ENCODE measurements around the gene SGK2. TPM values are rescaled to one million over a fixed set of nuclear protein-coding genes. Genes with fewer than 3 reads are reported as not detected.
A peak's percentile ranks its signal among the peaks of the same experiment; 100 is the strongest.

SGK2 gene
- total and polyA plus RNA-seq, 5 donors: 0.21 to 3.6 (median 1.6) TPM; not detected in 1

DNA sequence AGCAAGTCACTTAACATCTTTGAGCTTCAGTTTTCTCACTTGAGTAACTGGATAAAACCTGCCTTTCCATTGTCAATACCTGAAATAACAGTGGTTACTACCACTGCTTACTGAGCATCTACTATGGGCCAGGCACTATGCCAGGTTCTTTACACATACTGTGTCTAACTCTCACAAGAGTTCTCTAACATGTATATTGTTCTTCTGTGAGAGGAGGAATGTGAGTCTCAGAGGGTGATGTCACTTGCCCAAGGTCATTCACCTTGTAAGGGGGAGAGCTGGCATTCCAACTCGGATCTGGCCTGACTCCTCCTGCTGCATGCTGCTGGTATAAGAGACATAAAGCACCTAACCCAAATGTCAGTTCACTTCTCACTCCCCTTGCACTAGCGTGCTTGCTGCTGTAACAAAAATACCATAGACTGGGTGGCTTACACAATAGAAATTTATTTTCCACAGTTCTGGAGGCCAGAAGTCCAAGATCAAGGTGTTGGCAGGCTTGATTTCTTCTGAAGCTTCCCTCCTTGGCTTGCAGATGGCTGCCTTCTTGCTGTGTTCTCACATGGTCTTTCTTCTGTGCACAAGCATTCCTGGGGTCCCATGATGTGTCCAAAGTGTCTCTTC is 21.9 kb upstream of the SGK2 start:
- intact Hi-C loops (cut with DNase I): loop anchor here in 2 of 4 donors (10.0 kb wide), 2 partner anchors 538 to 548 kb away; no protein-coding TSS in a partner anchor
- Histone ChIP-seq H3K27ac (ENCODE audit: low read length) (no peak overlapping the region), H3K4me3 (ENCODE audit: low read length) (no peak overlapping the region), H3K27me3 (ENCODE audit: control insufficient read depth, insufficient read depth) (no peaks in the 10 kb centered on the region), H3K4me1 (ENCODE audit: control insufficient read depth, insufficient read depth, low read length) (no peaks in the 10 kb centered on the region), H3K9me3 (ENCODE audit: control insufficient read depth, low read length) (no peaks in the 10 kb centered on the region)
- DNase-seq (no peak), ATAC-seq (no peak)
- WGBS: 62% methylated on average over 2 of the region's 2 CpGs

DNA sequence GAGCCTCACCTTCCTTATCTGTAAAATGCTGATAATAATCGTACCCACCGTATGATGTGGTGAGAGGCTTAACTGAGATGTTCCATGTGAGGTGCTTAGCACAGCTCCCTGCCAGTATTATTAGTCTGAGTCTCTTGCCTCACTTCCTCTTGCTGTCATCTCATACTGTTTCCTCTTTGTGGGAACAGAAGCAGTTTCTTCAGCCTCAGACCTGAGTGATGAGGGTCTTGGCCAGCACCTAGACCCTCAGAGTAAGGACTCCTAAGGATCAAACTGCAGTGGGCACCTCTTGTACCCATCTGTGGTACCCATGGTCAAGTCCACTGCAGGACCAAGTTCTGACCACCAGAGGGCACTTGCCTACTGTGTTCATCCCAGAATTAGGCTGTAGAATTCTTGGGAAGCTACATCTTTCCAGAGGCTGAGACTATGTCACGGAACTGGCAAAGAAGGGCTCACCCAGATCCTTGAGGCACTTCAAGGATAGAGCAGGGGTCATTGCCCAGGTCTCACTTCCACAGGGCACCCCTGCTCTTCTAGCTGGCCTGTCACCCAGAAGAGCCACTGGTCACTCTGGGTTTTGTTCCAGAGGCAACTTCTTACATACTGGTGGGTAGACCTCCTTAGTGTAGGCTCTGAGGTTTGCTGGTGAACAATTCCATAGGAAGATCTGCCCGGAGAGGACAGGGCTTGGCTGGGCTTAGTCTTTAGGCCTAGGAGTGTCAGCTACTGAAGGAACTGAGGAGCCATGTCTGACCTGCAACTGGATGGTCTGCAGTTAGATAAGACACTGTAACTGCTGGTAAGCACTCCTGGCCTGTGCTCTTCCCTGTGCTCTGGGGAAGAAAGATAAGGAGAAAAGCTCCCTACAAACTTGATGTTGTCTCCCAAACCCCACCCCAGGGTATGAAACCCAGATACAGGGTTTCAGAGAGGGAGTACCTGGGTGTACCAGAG is 20.6 kb upstream of the SGK2 start:
- intact Hi-C loops (cut with DNase I): loop anchor here in 2 of 4 donors (10.0 kb wide), 2 partner anchors 537 to 547 kb away; no protein-coding TSS in a partner anchor
- peak; percentile 61 to 87 (median 75) for DNase-seq
- WGBS: 24% methylated on average over 4 of the region's 4 CpGs
- ATAC-seq: peak; percentile 68 to 73
- no peaks in the 10 kb centered on the region for H3K27me3 ChIP-seq (ENCODE audit: control insufficient read depth, insufficient read depth)
- no peaks in the 10 kb centered on the region for H3K4me1 ChIP-seq (ENCODE audit: control insufficient read depth, insufficient read depth, low read length)
- H3K9me3 ChIP-seq (ENCODE audit: control insufficient read depth, low read length): no peaks in the 10 kb centered on the region
- no peak overlapping the region for H3K27ac ChIP-seq (ENCODE audit: low read length)
- H3K4me3 ChIP-seq (ENCODE audit: low read length): no peak overlapping the region

DNA sequence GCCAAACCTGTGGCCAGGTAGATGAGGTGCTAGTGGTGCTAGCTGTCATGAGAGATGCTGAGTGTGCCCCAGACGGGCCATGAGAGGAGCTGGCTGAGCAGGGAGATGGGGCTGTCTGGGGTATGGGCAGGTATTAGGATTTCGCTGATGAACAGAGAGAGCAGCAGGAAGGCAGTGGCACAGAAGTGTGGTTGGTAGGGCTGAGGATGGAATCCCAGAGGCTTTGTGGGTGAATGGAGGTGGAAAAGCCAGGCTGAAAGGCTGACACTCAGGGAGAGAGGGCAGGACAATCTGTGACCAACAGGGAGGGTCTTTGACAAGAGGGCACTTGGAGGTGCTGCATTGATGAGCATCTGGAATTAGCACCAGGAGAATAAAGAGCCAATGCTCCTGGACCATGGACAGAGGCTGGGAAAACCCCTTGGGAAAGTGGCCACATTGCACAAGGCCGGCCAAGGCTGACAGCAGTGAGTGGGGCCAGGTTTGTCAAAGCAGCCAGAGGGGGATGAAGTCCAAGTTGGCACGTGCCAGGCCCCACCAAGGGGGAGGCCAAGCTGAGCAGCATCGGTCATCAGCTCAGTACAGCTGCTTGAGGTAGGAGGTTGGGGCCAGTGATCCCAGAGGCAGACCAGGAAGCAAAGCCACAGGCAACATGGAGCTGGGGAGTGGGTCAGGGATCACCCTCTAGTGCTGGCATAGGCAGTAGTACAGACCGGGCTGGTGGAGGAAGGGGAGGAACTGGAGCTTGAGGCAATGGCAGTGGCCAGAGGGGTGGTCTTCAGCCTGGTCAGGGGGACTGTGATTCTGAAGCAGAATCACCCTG is 19.7 kb upstream of the SGK2 start:
- 64% methylated on average over 6 of the region's 6 CpGs for WGBS
- Histone ChIP-seq H3K27ac (ENCODE audit: low read length) (no peak overlapping the region), H3K4me3 (ENCODE audit: low read length) (no peak overlapping the region), H3K27me3 (ENCODE audit: control insufficient read depth, insufficient read depth) (no peaks in the 10 kb centered on the region), H3K4me1 (ENCODE audit: control insufficient read depth, insufficient read depth, low read length) (no peaks in the 10 kb centered on the region), H3K9me3 (ENCODE audit: control insufficient read depth, low read length) (no peaks in the 10 kb centered on the region)
- intact Hi-C loops (cut with DNase I): loop anchor here in 2 of 4 donors (10.0 kb wide), 2 partner anchors 536 to 546 kb away; no protein-coding TSS in a partner anchor
- ATAC-seq (no peak), DNase-seq (no peak)

DNA sequence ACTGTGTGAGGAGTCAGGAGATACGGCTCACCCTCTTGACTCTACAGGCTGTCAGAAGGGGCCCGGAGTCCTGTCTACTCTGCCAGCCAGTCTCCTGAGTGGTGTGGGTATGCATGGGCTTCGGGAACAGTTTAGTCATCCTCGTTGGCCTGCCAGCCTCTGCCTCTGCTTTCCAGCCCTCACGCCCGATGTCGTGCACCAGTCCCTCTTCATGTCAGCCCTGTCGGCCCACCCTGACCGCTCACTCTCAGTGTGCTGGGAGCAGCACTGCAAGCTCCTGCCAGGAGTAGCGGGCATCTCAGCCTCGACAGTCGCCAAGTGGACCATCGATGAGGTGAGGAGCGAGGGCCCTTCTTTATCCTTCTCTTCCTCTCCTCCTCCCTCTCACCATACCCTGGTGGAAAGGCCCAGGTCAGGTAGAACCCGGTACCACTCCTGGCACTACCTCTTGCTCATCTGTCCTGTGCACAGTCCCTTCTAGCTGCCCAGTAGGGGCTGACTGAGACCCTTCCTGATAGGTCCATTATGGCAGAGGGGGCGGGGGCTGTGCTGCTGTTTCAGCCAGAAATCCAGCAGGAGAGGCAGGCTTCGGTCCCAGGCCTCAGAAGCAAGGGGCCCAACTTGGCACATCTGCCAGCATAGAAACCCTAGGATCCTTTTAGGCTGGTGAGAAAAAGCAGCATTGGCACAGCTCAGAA is 18.7 kb upstream of the SGK2 start:
- intact Hi-C loops (cut with DNase I): loop anchor here in 3 of 4 donors (5.0 to 10.0 kb wide), 3 partner anchors 535 to 545 kb away; no protein-coding TSS in a partner anchor
- Histone ChIP-seq H3K4me3 (ENCODE audit: low read length) (no peak overlapping the region), H3K27ac (ENCODE audit: low read length) (no peak overlapping the region), H3K4me1 (ENCODE audit: control insufficient read depth, insufficient read depth, low read length) (no peaks in the 10 kb centered on the region), H3K27me3 (ENCODE audit: control insufficient read depth, insufficient read depth) (no peaks in the 10 kb centered on the region), H3K9me3 (ENCODE audit: control insufficient read depth, low read length) (no peaks in the 10 kb centered on the region)
- 84% methylated on average over 17 of the region's 17 CpGs for WGBS
- DNase-seq: no peak
- no peak for ATAC-seq

DNA sequence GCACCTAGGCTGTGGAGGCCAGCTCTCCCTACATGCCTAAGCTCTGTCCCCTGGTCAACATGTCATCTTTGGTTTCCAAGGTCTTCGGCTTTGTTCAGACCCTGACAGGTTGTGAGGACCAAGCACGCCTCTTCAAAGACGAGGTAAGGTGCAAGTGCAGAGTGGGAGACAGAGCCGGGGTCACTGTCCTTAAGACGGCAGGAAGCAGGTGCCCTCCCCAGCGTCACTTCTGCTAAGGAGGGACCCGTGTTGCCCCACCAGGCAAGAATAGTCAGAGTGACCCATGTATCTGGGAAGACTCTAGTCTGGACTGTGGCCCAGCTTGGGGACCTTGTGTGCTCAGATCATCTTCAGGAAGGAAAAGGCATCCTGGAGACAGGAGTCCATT is 18.2 kb upstream of the SGK2 start:
- intact Hi-C loops (cut with DNase I): loop anchor here in 1 of 4 donors (5.0 kb wide), 1 partner anchor 542 kb away; no protein-coding TSS in a partner anchor
- Histone ChIP-seq H3K9me3 (ENCODE audit: control insufficient read depth, low read length) (no peaks in the 10 kb centered on the region), H3K27me3 (ENCODE audit: control insufficient read depth, insufficient read depth) (no peaks in the 10 kb centered on the region), H3K27ac (ENCODE audit: low read length) (no peak overlapping the region), H3K4me1 (ENCODE audit: control insufficient read depth, insufficient read depth, low read length) (no peaks in the 10 kb centered on the region), H3K4me3 (ENCODE audit: low read length) (no peak overlapping the region)
- DNase-seq (no peak), ATAC-seq (no peak)
- 88% methylated on average over 7 of the region's 7 CpGs for WGBS

DNA sequence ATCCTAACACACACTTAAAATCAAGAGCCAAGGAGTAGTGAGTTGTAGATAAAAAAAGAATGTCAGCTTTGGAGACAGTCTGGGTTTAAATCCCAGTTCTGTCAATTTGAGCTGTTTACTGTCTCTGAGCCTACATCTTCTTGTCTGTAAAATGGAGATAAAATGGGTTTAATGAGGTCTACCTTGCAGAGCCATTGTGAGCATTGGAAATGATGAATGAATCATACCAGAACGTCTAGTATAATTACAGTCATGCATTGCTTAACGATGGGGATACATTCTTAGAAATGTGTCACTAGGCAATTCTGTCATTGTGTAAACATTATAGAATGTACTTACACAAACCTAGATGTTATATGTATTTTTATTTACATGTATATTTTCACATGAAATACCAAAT is 17.6 kb upstream of the SGK2 start:
- ATAC-seq (no peak), DNase-seq (no peak)
- no peak overlapping the region for H3K4me3 ChIP-seq (ENCODE audit: low read length)
- no peaks in the 10 kb centered on the region for H3K9me3 ChIP-seq (ENCODE audit: control insufficient read depth, low read length)
- H3K4me1 ChIP-seq (ENCODE audit: control insufficient read depth, insufficient read depth, low read length): no peaks in the 10 kb centered on the region
- whole genome bisulfite sequencing: 54% methylated on average over 2 of the region's 2 CpGs
- no peaks in the 10 kb centered on the region for H3K27me3 ChIP-seq (ENCODE audit: control insufficient read depth, insufficient read depth)
- no peak overlapping the region for H3K27ac ChIP-seq (ENCODE audit: low read length)
- intact Hi-C loops (cut with DNase I): loop anchor here in 1 of 4 donors (5.0 kb wide), 1 partner anchor 541 kb away; no protein-coding TSS in a partner anchor

DNA sequence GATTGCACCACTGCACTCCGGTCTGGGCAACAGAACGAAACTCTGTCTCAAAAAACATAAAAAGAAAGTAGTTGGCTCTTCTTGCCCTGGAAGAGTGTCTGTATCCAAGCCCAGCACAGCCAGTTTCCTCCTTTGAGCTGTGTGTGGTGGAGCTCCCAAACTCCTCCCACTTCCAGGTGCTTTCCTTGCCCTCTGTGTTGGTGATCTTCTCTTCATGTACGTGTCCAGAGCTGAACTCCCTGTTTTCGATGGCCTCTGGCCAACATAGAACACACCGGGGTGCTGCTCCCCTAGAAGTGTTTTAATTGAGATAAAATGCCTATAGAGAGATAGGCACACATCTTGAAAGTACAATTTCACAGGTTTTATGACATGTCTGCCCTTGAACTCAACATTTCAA is 16.7 kb upstream of the SGK2 start:
- no peaks in the 10 kb centered on the region for H3K27me3 ChIP-seq (ENCODE audit: control insufficient read depth, insufficient read depth)
- H3K4me1 ChIP-seq (ENCODE audit: control insufficient read depth, insufficient read depth, low read length): no peaks in the 10 kb centered on the region
- DNase-seq: no peak
- H3K27ac ChIP-seq (ENCODE audit: low read length): no peak overlapping the region
- no peak overlapping the region for H3K4me3 ChIP-seq (ENCODE audit: low read length)
- 78% methylated on average over 5 of the region's 5 CpGs for WGBS
- ATAC-seq: no peak
- no peaks in the 10 kb centered on the region for H3K9me3 ChIP-seq (ENCODE audit: control insufficient read depth, low read length)
- intact Hi-C loops (cut with DNase I): loop anchor here in 1 of 4 donors (5.0 kb wide), 1 partner anchor 540 kb away; no protein-coding TSS in a partner anchor

DNA sequence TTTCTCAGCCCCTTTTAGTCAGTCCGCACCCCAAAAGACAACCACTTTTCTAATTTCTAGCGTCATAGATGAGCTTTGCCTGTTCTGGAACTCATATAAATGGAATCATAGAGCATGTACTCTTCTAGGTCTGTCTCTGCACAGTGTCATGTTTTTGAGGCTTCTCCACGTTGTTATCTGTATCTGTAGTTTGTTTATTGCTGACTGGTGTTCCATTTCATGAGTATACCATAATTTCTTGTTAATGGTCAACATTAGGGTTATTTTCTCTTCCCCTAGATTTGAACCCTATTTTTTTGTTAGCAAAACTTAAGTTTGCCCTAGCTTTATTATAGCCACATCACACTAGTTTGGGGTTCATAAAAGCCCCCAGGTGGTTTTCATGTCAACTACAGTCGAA is 16.2 kb upstream of the SGK2 start:
- no peaks in the 10 kb centered on the region for H3K4me1 ChIP-seq (ENCODE audit: control insufficient read depth, insufficient read depth, low read length)
- no peaks in the 10 kb centered on the region for H3K9me3 ChIP-seq (ENCODE audit: control insufficient read depth, low read length)
- no peaks in the 10 kb centered on the region for H3K27me3 ChIP-seq (ENCODE audit: control insufficient read depth, insufficient read depth)
- ATAC-seq (no peak), DNase-seq (no peak)
- intact Hi-C loops (cut with DNase I): loop anchor here in 1 of 4 donors (5.0 kb wide), 1 partner anchor 540 kb away; no protein-coding TSS in a partner anchor
- H3K27ac ChIP-seq (ENCODE audit: low read length): no peak overlapping the region
- no peak overlapping the region for H3K4me3 ChIP-seq (ENCODE audit: low read length)
- 77% methylated on average over 4 of the region's 4 CpGs for WGBS

DNA sequence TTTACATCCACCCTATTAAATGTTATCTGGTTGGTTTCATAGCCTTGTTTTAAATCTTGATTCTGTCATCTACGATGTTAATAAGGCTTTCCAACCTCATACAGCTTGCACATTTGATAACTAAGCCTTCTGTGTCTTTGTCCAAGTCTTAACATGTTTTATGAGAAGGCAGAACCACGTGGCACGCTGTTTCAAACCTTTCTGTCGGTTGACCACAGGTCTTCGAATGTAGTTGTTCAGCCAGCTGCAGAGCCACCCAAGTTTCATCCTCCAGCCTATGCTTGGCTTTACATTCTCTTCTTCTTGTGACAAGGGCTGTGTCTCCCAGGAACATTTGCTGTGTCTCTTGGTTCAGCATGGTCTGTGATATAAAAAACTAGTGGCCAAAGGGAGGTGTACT is 15.7 kb upstream of the SGK2 start:
- no peak for DNase-seq
- no peak overlapping the region for H3K4me3 ChIP-seq (ENCODE audit: low read length)
- no peaks in the 10 kb centered on the region for H3K4me1 ChIP-seq (ENCODE audit: control insufficient read depth, insufficient read depth, low read length)
- H3K9me3 ChIP-seq (ENCODE audit: control insufficient read depth, low read length): no peaks in the 10 kb centered on the region
- ATAC-seq: no peak
- H3K27ac ChIP-seq (ENCODE audit: low read length): no peak overlapping the region
- intact Hi-C loops (cut with DNase I): loop anchor here in 1 of 4 donors (5.0 kb wide), 1 partner anchor 539 kb away; no protein-coding TSS in a partner anchor
- H3K27me3 ChIP-seq (ENCODE audit: control insufficient read depth, insufficient read depth): no peaks in the 10 kb centered on the region
- WGBS: 92% methylated on average over 5 of the region's 5 CpGs

DNA sequence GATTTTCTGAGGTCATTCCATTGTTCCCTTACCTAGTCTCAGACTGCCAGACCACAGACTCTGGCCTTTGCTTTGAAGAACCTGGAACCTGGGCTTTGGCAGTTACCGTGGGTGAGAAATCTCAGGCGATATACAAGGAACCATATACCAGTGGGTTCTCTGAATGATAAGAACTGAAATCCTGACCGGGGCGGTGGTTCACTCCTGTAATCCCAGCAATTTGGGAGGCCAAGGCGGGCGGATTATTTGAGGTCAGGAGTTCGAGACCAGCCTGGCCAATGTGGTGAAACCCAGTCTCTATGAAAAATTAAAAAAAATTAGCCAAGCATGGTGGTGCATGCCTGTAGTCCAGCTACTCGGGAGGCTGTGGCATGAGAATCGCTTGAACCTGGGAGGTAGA is 14.3 kb upstream of the SGK2 start:
- Histone ChIP-seq H3K4me1 (ENCODE audit: control insufficient read depth, insufficient read depth, low read length) (no peaks in the 10 kb centered on the region), H3K9me3 (ENCODE audit: control insufficient read depth, low read length) (no peaks in the 10 kb centered on the region), H3K4me3 (ENCODE audit: low read length) (no peak overlapping the region), H3K27me3 (ENCODE audit: control insufficient read depth, insufficient read depth) (no peaks in the 10 kb centered on the region), H3K27ac (ENCODE audit: low read length) (no peak overlapping the region)
- DNase-seq: no peak
- 88% methylated on average over 9 of the region's 9 CpGs for WGBS
- no peak for ATAC-seq
- intact Hi-C loops (cut with DNase I): loop anchor here in 1 of 4 donors (5.0 kb wide), 1 partner anchor 538 kb away; no protein-coding TSS in a partner anchor

Data from right cardiac atrium (tissue), 5 donors.